ENCODE data around the gene MBD3L1. TPM values are rescaled to one million over a fixed set of nuclear protein-coding genes. Genes with fewer than 3 reads are reported as not detected.

MBD3L1 gene
- total RNA-seq, 1 donor from 2014 or later = not detected

- no peak overlapping the region for H3K4me3 Mint-ChIP-seq (ENCODE audit: low read depth)
Observed at GRCh38 chr19:8835446-8835845, 3.3 kb downstream of the MBD3L1 start.

DNA sequence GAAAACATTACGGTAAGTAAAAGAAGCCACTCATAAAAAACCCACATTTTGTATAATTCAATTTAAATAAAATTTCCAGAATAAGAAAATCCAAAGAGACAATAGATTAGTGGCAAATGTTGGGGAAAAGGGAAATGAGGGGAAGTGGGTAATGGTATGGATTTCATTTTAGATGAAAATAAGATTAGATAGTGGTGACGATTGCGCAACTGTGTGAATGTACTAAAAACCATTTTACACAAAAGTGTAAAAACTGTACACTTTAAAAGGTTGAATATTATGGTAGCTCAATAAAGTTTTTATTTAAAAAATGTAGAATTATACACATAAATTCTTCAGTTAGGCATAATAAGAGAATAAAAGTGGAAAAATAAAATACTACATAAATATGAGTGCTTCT, 3.7 kb downstream of the MBD3L1 start:
- no peak for DNase-seq (ENCODE audit: low spot score)
- intact Hi-C loops (cut with micrococcal nuclease) = no loop called here
- peaks cover 10% of the 10 kb centered on the region for H3K4me1 Mint-ChIP-seq (ENCODE audit: low read depth)
- H3K36me3 Mint-ChIP-seq (ENCODE audit: low read depth) = no peaks in the 10 kb centered on the region
- no peak overlapping the region for H3K27ac Mint-ChIP-seq
- peaks cover 20% of the 10 kb centered on the region for H3K9me3 Mint-ChIP-seq
- H3K27me3 Mint-ChIP-seq (ENCODE audit: low read depth) = no peaks in the 10 kb centered on the region
- H3K4me3 Mint-ChIP-seq (ENCODE audit: low read depth) = no peak overlapping the region

More at GRCh38 chr19:8835446-8835845, 3.3 kb downstream of the MBD3L1 start:
- no peak for DNase-seq (ENCODE audit: low spot score)
- peaks cover 17% of the 10 kb centered on the region for H3K9me3 Mint-ChIP-seq
- H3K4me1 Mint-ChIP-seq (ENCODE audit: low read depth) = peaks cover 10% of the 10 kb centered on the region
- H3K36me3 Mint-ChIP-seq (ENCODE audit: low read depth) = no peaks in the 10 kb centered on the region
- no peak overlapping the region for H3K27ac Mint-ChIP-seq
- H3K27me3 Mint-ChIP-seq (ENCODE audit: low read depth) = no peaks in the 10 kb centered on the region
- intact Hi-C loops (cut with micrococcal nuclease) = no loop called here

DNA sequence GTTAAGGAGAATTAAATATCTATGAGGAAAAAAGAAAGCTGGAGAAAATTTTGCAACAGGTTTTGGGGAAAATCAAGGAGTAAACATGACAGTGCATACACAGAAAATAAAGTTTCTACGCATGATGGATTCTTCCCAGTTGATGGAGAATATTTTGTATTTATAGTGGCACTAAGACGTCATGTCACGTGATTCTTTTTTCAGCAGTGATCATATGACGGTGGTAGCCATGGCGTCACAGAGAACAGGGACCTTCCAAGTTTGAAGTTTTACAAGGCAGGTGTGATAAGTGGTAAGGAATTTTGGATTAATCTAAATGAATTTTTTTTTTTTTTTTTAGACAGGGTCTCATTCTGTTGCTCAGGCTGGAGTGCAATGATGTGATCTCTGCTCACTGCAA, 8.5 kb downstream of the MBD3L1 start:
- Mint-ChIP-seq H3K9me3 (peaks cover 9% of the 10 kb centered on the region), H3K27me3 (ENCODE audit: low read depth) (no peaks in the 10 kb centered on the region), H3K36me3 (ENCODE audit: low read depth) (no peaks in the 10 kb centered on the region), H3K27ac (no peak overlapping the region), H3K4me1 (ENCODE audit: low read depth) (no peaks in the 10 kb centered on the region), H3K4me3 (ENCODE audit: low read depth) (no peak overlapping the region)
- intact Hi-C loops (cut with micrococcal nuclease) = no loop called here
- no peak for DNase-seq (ENCODE audit: low spot score)

- no peak overlapping the region for H3K27ac Mint-ChIP-seq
- no peaks in the 10 kb centered on the region for H3K4me1 Mint-ChIP-seq (ENCODE audit: low read depth)
- H3K9me3 Mint-ChIP-seq = peaks cover 20% of the 10 kb centered on the region
- intact Hi-C loops (cut with micrococcal nuclease) = no loop called here
- H3K4me3 Mint-ChIP-seq (ENCODE audit: low read depth) = no peak overlapping the region
- no peaks in the 10 kb centered on the region for H3K36me3 Mint-ChIP-seq (ENCODE audit: low read depth)
- no peak for DNase-seq (ENCODE audit: low spot score)
- no peaks in the 10 kb centered on the region for H3K27me3 Mint-ChIP-seq (ENCODE audit: low read depth)
Observed at GRCh38 chr19:8846819-8847218, 14.6 kb downstream of the MBD3L1 start.

- intact Hi-C loops (cut with micrococcal nuclease) = no loop called here
- no peak overlapping the region for H3K4me3 Mint-ChIP-seq (ENCODE audit: low read depth)
- H3K27me3 Mint-ChIP-seq (ENCODE audit: low read depth) = no peaks in the 10 kb centered on the region
- H3K9me3 Mint-ChIP-seq = peaks cover 30% of the 10 kb centered on the region
- H3K27ac Mint-ChIP-seq = no peak overlapping the region
- DNase-seq (ENCODE audit: low spot score) = no peak
- H3K4me1 Mint-ChIP-seq (ENCODE audit: low read depth) = no peaks in the 10 kb centered on the region
- H3K36me3 Mint-ChIP-seq (ENCODE audit: low read depth) = no peaks in the 10 kb centered on the region
Observed at GRCh38 chr19:8849232-8849631, 17.1 kb downstream of the MBD3L1 start.

DNA sequence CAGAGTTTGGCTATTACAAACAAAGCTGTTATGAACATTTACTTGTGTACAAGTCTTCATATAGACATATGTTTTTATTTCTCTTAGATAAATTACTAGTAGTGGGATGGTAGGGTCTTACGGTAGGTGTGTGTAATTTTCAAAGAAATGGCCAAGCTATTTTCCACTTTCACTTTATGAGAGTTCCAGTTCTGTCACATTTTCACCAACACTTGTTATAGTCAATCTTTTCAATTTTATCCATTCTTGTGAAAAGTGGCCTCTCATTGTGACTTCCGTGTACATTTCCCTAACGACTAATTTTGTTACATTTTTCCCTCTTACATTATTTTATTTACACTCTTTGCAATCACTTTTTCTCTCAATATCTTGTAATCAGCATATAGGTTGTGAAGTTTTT, 18.3 kb downstream of the MBD3L1 start:
- DNase-seq (ENCODE audit: low spot score) = no peak
- H3K4me1 Mint-ChIP-seq (ENCODE audit: low read depth) = no peaks in the 10 kb centered on the region
- intact Hi-C loops (cut with micrococcal nuclease) = no loop called here
- no peaks in the 10 kb centered on the region for H3K27me3 Mint-ChIP-seq (ENCODE audit: low read depth)
- no peak overlapping the region for H3K4me3 Mint-ChIP-seq (ENCODE audit: low read depth)
- H3K36me3 Mint-ChIP-seq (ENCODE audit: low read depth) = no peaks in the 10 kb centered on the region
- peaks cover 30% of the 10 kb centered on the region for H3K9me3 Mint-ChIP-seq
- H3K27ac Mint-ChIP-seq = no peak overlapping the region

DNA sequence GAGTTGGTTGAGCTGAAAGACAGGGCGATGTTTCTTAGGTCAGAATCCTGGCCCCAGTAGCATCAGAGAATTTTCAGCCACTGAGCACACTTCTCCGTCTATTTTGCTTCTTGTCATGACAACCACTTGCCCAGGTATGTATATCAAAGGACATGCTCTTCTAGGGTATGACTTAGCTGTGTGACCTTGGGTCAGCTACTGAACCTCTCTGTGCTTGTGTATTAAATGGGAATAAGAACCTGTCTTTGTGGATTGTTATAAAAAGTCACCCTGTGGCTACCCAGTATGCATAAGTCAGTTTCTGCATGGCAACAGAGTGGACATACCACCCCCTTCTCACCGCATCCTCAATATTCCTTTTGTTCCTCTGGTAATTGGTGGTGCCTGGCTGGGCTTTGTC, 26.1 kb downstream of the MBD3L1 start:
- no peak overlapping the region for H3K4me3 Mint-ChIP-seq (ENCODE audit: low read depth)
- no peak for DNase-seq (ENCODE audit: low spot score)
- intact Hi-C loops (cut with micrococcal nuclease) = no loop called here
- no peaks in the 10 kb centered on the region for H3K27me3 Mint-ChIP-seq (ENCODE audit: low read depth)
- no peak overlapping the region for H3K27ac Mint-ChIP-seq
- no peaks in the 10 kb centered on the region for H3K36me3 Mint-ChIP-seq (ENCODE audit: low read depth)
- H3K9me3 Mint-ChIP-seq = peaks cover 3% of the 10 kb centered on the region
- H3K4me1 Mint-ChIP-seq (ENCODE audit: low read depth) = no peaks in the 10 kb centered on the region

GRCh38 chr19:8866344-8866743, 34.2 kb downstream of the MBD3L1 start:
- H3K4me1 Mint-ChIP-seq (ENCODE audit: low read depth) = no peaks in the 10 kb centered on the region
- no peaks in the 10 kb centered on the region for H3K36me3 Mint-ChIP-seq (ENCODE audit: low read depth)
- H3K27ac Mint-ChIP-seq = no peak overlapping the region
- H3K9me3 Mint-ChIP-seq = no peaks in the 10 kb centered on the region
- no peaks in the 10 kb centered on the region for H3K27me3 Mint-ChIP-seq (ENCODE audit: low read depth)
- no peak for DNase-seq (ENCODE audit: low spot score)
- H3K4me3 Mint-ChIP-seq (ENCODE audit: low read depth) = no peak overlapping the region
- intact Hi-C loops (cut with micrococcal nuclease) = no loop called here

DNA sequence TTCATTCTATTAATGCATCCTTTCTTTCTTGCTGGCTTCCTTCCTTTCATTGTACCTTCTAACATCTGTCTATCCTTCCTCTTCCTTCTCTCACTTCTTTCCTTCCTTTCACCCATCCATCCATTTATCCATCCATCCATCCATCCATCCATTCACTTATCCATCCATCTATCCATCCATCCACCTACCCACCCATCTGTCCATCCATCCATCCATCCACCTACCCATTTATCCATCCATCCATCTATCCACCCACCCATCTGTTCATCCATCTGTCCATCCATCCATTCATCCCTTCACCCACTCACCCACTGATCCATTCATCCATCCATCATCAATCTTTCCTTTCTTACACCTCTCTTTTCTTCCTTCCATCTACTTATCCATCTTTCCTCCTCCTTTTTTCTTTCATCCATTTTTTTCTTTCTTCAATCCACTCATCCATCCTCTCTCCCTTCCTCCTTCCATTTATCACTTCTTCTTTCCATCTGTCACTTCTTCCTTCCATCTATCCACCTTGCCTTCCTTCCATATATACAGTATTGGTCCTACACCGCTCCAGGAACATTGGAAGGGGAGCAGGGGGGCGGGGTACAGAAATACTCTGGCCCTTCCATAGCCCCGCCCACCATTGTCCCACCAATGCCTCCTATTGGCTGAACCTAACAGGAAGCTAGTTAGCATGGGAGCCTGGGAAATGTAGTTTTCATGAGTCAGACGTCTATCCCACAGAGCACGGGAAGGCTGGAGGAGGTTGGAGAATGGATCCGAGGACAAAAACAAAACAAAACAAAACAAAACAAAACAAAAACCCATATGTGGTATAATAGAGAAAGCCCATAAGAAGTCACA, 45.9 kb downstream of the MBD3L1 start:
- Mint-ChIP-seq H3K27me3 (ENCODE audit: low read depth) (no peaks in the 10 kb centered on the region), H3K36me3 (ENCODE audit: low read depth) (no peaks in the 10 kb centered on the region), H3K9me3 (peaks cover 34% of the 10 kb centered on the region), H3K4me1 (ENCODE audit: low read depth) (no peaks in the 10 kb centered on the region), H3K4me3 (ENCODE audit: low read depth) (no peak overlapping the region), H3K27ac (no peak overlapping the region)
- DNase-seq (ENCODE audit: low spot score) = no peak
- intact Hi-C loops (cut with micrococcal nuclease) = no loop called here

GRCh38 chr19:8880868-8881488, 48.8 kb downstream of the MBD3L1 start:
- no peak for DNase-seq (ENCODE audit: low spot score)
- intact Hi-C loops (cut with micrococcal nuclease) = no loop called here
- Mint-ChIP-seq H3K4me1 (ENCODE audit: low read depth) (no peaks in the 10 kb centered on the region), H3K36me3 (ENCODE audit: low read depth) (no peaks in the 10 kb centered on the region), H3K9me3 (peaks cover 35% of the 10 kb centered on the region), H3K4me3 (ENCODE audit: low read depth) (no peak overlapping the region), H3K27ac (no peak overlapping the region), H3K27me3 (ENCODE audit: low read depth) (no peaks in the 10 kb centered on the region)

- DNase-seq (ENCODE audit: low spot score) = no peak
- Mint-ChIP-seq H3K4me1 (ENCODE audit: low read depth) (no peaks in the 10 kb centered on the region), H3K27ac (no peak overlapping the region), H3K4me3 (ENCODE audit: low read depth) (no peak overlapping the region), H3K36me3 (ENCODE audit: low read depth) (no peaks in the 10 kb centered on the region), H3K27me3 (ENCODE audit: low read depth) (no peaks in the 10 kb centered on the region), H3K9me3 (peaks cover 35% of the 10 kb centered on the region)
- intact Hi-C loops (cut with micrococcal nuclease) = no loop called here
Observed at GRCh38 chr19:8881512-8881911, 49.3 kb downstream of the MBD3L1 start.

- H3K27ac Mint-ChIP-seq = no peak overlapping the region
- H3K4me3 Mint-ChIP-seq (ENCODE audit: low read depth) = no peak overlapping the region
- no peaks in the 10 kb centered on the region for H3K4me1 Mint-ChIP-seq (ENCODE audit: low read depth)
- intact Hi-C loops (cut with micrococcal nuclease) = no loop called here
- H3K27me3 Mint-ChIP-seq (ENCODE audit: low read depth) = no peaks in the 10 kb centered on the region
- no peaks in the 10 kb centered on the region for H3K36me3 Mint-ChIP-seq (ENCODE audit: low read depth)
- peaks cover 19% of the 10 kb centered on the region for H3K9me3 Mint-ChIP-seq
- DNase-seq (ENCODE audit: low spot score) = no peak
Observed at GRCh38 chr19:8884416-8884815, 52.2 kb downstream of the MBD3L1 start.

- intact Hi-C loops (cut with micrococcal nuclease) = no loop called here
- H3K4me3 Mint-ChIP-seq (ENCODE audit: low read depth) = no peak overlapping the region
- peaks cover 10% of the 10 kb centered on the region for H3K9me3 Mint-ChIP-seq
- H3K27me3 Mint-ChIP-seq (ENCODE audit: low read depth) = no peaks in the 10 kb centered on the region
- H3K4me1 Mint-ChIP-seq (ENCODE audit: low read depth) = no peaks in the 10 kb centered on the region
- no peak for DNase-seq (ENCODE audit: low spot score)
- H3K36me3 Mint-ChIP-seq (ENCODE audit: low read depth) = no peaks in the 10 kb centered on the region
- H3K27ac Mint-ChIP-seq = no peak overlapping the region
Observed at GRCh38 chr19:8887364-8887763, 55.2 kb downstream of the MBD3L1 start.
